Measurements from ENCODE around the gene SSH2.
"Not testable (repeated sequence)": the region's sequence is repeated elsewhere in the genome, so short reads cannot be mapped to it uniquely, and the experiment has no call there.

SSH2 gene

DNA sequence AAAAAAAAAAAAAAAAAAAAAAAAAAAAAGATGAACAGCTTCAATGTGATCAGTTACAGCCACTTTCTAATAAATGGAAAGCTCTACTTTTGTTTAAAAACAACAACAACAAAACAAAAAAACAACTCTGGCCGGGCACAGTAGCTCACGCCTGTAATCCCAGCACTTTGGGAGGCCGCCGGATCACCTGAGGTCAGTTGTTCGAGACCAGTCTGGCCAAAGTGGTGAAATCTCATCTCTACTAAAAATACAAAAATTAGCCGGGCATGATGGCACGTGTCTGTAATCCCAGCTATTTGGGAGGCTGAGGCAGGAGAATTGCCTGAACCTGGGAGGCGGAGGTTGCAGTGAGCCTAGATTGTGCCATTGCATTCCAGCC, 150.2 kb downstream of the SSH2 start:
- CTCF ChIA-PET: interaction anchor here (0.6 to 7.4 kb wide), 20 partner anchors 12 to 313 kb away, joined by 3 to 108 read pairs (median 5); no protein-coding TSS in a partner anchor
- not testable (repeated sequence) for H3K4me3 Mint-ChIP-seq, H3K9me3 Mint-ChIP-seq, H3K27me3 Mint-ChIP-seq, DNase-seq, H3K27ac Mint-ChIP-seq
- H3K36me3 Mint-ChIP-seq: peaks cover 13% of the 10 kb centered on the region
- peaks cover 11% of the 10 kb centered on the region for H3K4me1 Mint-ChIP-seq

GRCh38 chr17:29778956-29779811, 150.8 kb downstream of the SSH2 start:
- peak; percentile 88 for DNase-seq
- Mint-ChIP-seq H3K36me3 (peaks cover 13% of the 10 kb centered on the region), H3K9me3 (no peaks in the 10 kb centered on the region), H3K27ac (no peak overlapping the region), H3K4me1 (peaks cover 11% of the 10 kb centered on the region), H3K4me3 (no peak overlapping the region), H3K27me3 (no peaks in the 10 kb centered on the region)
- CTCF ChIA-PET: interaction anchor here (0.6 to 7.4 kb wide), 25 partner anchors 11 to 314 kb away, joined by 3 to 108 read pairs (median 5); no protein-coding TSS in a partner anchor

DNA sequence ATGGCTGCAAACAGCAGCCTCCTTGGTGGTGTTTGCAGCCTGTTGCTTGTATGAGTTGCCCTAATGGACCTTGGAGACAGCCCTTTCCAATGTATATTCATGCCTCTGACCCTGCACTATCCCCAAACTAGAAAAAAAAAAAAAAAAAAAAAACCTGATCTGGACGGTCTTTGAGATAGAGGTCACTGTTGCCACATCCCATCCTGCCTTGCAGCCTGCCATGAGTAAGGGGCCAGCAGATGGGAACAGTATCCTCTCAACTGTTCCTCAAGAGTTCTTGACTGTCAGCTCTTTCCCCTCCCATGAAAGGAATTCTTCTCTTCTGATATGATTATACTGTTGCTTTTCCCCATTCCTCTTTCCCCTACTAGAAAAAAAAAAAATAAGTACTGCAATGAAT, 152.4 kb downstream of the SSH2 start:
- no peaks in the 10 kb centered on the region for H3K27me3 Mint-ChIP-seq
- no peak for DNase-seq
- peaks cover 5% of the 10 kb centered on the region for H3K36me3 Mint-ChIP-seq
- H3K4me1 Mint-ChIP-seq: peaks cover 11% of the 10 kb centered on the region
- H3K9me3 Mint-ChIP-seq: no peaks in the 10 kb centered on the region
- H3K27ac Mint-ChIP-seq: no peak overlapping the region
- CTCF ChIA-PET: interaction anchor here (1.0 to 7.4 kb wide), 6 partner anchors 18 to 160 kb away, joined by 3 to 108 read pairs (median 6); no protein-coding TSS in a partner anchor
- H3K4me3 Mint-ChIP-seq: no peak overlapping the region

DNA sequence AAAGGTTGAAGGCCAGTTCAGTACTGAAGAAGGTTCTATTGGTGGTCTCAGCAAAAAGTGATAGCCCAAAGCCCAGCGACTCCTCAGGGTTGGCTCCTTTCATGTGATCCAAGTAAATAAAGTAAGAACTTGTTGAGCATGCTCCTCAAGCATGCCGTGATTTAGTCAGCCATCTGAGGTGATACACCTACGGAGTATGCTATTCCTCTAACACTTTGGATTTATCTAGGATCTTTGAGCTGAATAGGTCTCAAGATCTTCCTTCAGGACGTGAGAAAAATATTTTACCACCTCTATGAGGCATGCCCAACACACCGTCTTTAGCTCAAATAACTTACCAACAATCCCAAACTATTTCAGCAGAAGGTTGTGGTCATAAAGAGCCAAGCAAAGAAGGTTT, 154.0 kb downstream of the SSH2 start:
- Mint-ChIP-seq H3K4me1 (peaks cover 11% of the 10 kb centered on the region), H3K27me3 (no peaks in the 10 kb centered on the region), H3K4me3 (no peak overlapping the region), H3K9me3 (no peaks in the 10 kb centered on the region), H3K36me3 (peaks cover 5% of the 10 kb centered on the region), H3K27ac (no peak overlapping the region)
- CTCF ChIA-PET: interaction anchor here (1.2 to 7.4 kb wide), 3 partner anchors 16 to 156 kb away, joined by 3 to 108 read pairs (median 3); no protein-coding TSS in a partner anchor
- no peak for DNase-seq

- no peak for DNase-seq
- peaks cover 5% of the 10 kb centered on the region for H3K36me3 Mint-ChIP-seq
- no peak overlapping the region for H3K4me3 Mint-ChIP-seq
- no peak overlapping the region for H3K27ac Mint-ChIP-seq
- no peaks in the 10 kb centered on the region for H3K27me3 Mint-ChIP-seq
- no peaks in the 10 kb centered on the region for H3K9me3 Mint-ChIP-seq
- no peaks in the 10 kb centered on the region for H3K4me1 Mint-ChIP-seq
- CTCF ChIA-PET: no interaction called here
These were observed 157.0 kb downstream of the SSH2 start for GRCh38 chr17:29772981-29773380.

DNA sequence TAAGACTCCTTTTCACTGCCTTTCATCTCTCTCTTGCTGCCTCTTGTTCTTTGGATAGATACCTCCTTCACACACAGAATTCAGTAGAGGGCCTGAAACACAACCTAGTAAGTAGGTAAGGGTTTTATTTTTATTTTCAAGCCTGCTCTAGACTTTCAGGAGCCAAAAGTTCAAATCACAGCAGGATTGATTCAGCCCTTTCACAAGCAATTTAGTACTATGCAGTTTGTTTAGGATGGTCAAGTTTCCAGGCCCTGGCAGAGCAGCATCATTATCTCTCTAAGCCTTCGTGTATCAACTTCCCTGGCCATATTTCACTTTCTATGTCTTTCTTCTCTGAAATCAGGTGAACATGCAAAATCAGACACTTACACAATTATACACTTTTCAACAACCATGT, 158.5 kb downstream of the SSH2 start:
- H3K36me3 Mint-ChIP-seq: peaks cover 2% of the 10 kb centered on the region
- no peaks in the 10 kb centered on the region for H3K27me3 Mint-ChIP-seq
- H3K9me3 Mint-ChIP-seq: no peaks in the 10 kb centered on the region
- no peak overlapping the region for H3K27ac Mint-ChIP-seq
- H3K4me3 Mint-ChIP-seq: no peak overlapping the region
- DNase-seq: no peak
- H3K4me1 Mint-ChIP-seq: no peaks in the 10 kb centered on the region
- CTCF ChIA-PET: no interaction called here

DNA sequence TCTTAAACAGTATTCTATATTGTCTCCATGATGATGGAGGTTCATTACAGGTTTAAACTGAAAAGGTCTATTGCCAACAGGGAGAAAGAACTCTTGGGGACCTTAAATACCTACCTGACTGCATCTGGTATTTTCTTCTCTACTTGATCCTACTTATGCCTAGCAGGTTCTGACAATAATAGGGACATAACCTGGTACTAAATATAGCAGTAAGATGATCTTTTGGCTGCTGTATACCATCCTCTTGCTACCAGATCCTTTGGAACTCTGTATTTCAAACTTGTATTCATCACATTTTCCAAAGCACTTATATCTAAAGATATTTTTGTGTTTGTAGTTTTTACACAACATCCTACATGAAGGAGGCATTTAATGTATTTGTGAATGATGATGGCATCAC, 160.8 kb downstream of the SSH2 start:
- no peak overlapping the region for H3K4me3 Mint-ChIP-seq
- no peaks in the 10 kb centered on the region for H3K4me1 Mint-ChIP-seq
- CTCF ChIA-PET: no interaction called here
- DNase-seq: no peak
- no peaks in the 10 kb centered on the region for H3K9me3 Mint-ChIP-seq
- peaks cover 1% of the 10 kb centered on the region for H3K36me3 Mint-ChIP-seq
- no peak overlapping the region for H3K27ac Mint-ChIP-seq
- H3K27me3 Mint-ChIP-seq: no peaks in the 10 kb centered on the region

DNA sequence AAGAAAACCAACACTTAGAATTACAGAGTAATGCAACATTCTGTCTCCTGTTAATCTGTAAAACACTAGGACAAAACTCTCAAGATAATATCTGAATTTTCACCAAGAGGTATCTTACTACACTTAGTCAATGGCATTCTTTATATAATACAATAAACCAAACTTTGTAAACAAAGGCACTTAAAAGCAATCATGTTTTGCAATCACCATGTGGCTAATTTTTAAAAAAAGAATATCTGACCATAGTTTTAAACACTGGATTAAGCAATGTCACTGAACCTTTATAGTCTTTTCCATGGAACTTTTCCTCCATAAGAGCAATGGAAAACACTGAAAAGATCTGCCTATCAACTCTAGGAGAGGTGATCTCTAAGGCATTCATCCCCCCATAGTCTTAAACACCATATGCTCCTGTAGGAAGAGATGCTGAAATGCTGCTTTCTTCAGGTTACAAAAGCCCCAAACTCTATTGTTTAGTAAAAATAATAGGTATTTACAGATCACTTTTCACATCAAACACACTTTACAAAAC, 163.2 kb downstream of the SSH2 start:
- Mint-ChIP-seq H3K36me3 (peaks cover 1% of the 10 kb centered on the region), H3K9me3 (no peaks in the 10 kb centered on the region)

DNA sequence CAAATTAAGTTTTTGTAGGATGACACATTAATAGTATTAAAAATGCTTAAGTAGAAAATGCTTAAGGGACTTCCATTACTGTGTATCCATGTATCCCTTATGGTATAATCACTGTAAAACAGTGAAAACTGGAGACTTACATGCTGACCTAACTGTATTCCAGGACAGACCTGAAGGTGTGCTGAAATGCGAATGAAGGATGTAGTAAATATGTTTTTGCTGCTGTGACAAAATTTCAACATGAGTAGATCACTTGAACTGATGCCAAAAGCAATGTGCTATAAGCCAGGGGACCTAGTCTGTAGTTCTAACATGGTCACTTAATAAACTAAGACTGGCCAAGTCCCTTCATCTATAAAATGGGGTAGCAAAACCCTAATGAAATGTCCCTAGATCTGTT, 165.3 kb downstream of the SSH2 start:
- Mint-ChIP-seq H3K4me1 (peaks cover 19% of the 10 kb centered on the region), H3K27ac (no peak overlapping the region), H3K4me3 (no peak overlapping the region), H3K27me3 (no peaks in the 10 kb centered on the region), H3K9me3 (no peaks in the 10 kb centered on the region), H3K36me3 (peaks cover 7% of the 10 kb centered on the region)
- CTCF ChIA-PET: interaction anchor here (0.9 to 1.0 kb wide), 3 partner anchors 125 to 166 kb away, joined by 3 to 4 read pairs (median 4); no protein-coding TSS in a partner anchor
- DNase-seq: no peak

More for the DNA sequence above, 163.2 kb downstream of the SSH2 start:
- peaks cover 8% of the 10 kb centered on the region for H3K4me1 Mint-ChIP-seq
- no peaks in the 10 kb centered on the region for H3K27me3 Mint-ChIP-seq
- CTCF ChIA-PET: no interaction called here
- H3K27ac Mint-ChIP-seq: no peak overlapping the region
- H3K4me3 Mint-ChIP-seq: no peak overlapping the region
- no peak for DNase-seq

DNA sequence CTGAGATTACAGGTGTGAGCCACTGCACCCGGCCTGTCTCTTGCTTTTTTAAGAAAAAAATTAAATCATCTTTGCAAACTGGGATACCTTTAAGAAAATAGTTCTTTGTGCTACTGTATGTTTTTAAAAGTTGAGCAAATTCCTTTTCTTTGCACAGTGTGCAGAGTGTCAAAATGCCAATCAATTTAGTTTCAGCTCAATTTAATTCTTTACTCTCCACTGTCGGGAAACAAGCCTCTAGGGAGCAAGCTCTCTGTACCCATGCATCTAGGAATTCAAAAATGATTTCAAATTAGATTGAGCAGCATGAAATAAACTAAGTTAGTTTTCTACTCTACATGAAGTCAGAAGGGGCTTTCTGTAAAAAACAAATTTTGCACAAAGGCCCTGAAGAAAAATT, 165.8 kb downstream of the SSH2 start:
- no peak overlapping the region for H3K4me3 Mint-ChIP-seq
- H3K36me3 Mint-ChIP-seq: peaks cover 13% of the 10 kb centered on the region
- H3K4me1 Mint-ChIP-seq: peaks cover 24% of the 10 kb centered on the region
- H3K27me3 Mint-ChIP-seq: no peaks in the 10 kb centered on the region
- no peak for DNase-seq
- no peaks in the 10 kb centered on the region for H3K9me3 Mint-ChIP-seq
- CTCF ChIA-PET: interaction anchor here (0.9 to 1.0 kb wide), 3 partner anchors 125 to 167 kb away, joined by 3 to 4 read pairs (median 4); no protein-coding TSS in a partner anchor
- H3K27ac Mint-ChIP-seq: no peak overlapping the region

DNA sequence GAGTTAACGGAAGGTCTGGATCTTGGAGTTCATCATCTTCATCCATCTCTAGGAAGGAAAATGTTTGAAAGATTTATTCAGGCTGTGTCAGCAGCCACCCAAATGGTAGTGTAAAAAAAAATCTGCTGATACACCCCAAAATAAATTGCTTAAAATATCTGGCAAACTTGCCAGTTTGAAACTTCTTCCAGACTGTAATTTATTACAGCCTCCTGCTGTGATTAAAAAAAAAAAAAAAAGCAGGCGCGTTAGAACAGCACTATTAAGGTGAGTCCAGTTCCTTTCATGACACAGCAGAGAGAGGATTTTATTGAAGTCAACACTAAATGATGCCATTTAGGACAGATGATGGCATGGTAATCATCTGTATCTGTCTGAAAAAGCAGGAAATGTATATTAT, 166.8 kb downstream of the SSH2 start:
- peaks cover 32% of the 10 kb centered on the region for H3K4me1 Mint-ChIP-seq
- no peak for DNase-seq
- CTCF ChIA-PET: interaction anchor here (1.5 kb wide), 1 partner anchor 16 kb away, joined by 6 read pairs; no protein-coding TSS in a partner anchor
- H3K36me3 Mint-ChIP-seq: peaks cover 13% of the 10 kb centered on the region
- H3K27me3 Mint-ChIP-seq: no peaks in the 10 kb centered on the region
- H3K9me3 Mint-ChIP-seq: no peaks in the 10 kb centered on the region
- no peak overlapping the region for H3K27ac Mint-ChIP-seq
- H3K4me3 Mint-ChIP-seq: no peak overlapping the region

- peak; percentile 95 for DNase-seq
- Mint-ChIP-seq H3K9me3 (no peaks in the 10 kb centered on the region), H3K27me3 (no peaks in the 10 kb centered on the region), H3K4me3 (peak overlapping the region; percentile 93), H3K36me3 (peaks cover 19% of the 10 kb centered on the region), H3K4me1 (peaks cover 51% of the 10 kb centered on the region), H3K27ac (peak overlapping the region; percentile 98)
- CTCF ChIA-PET: interaction anchor here (1.9 to 2.3 kb wide), 3 partner anchors 18 to 144 kb away, joined by 5 to 8 read pairs (median 6); no protein-coding TSS in a partner anchor
These were observed 168.8 kb downstream of the SSH2 start for GRCh38 chr17:29761040-29761761.

DNA sequence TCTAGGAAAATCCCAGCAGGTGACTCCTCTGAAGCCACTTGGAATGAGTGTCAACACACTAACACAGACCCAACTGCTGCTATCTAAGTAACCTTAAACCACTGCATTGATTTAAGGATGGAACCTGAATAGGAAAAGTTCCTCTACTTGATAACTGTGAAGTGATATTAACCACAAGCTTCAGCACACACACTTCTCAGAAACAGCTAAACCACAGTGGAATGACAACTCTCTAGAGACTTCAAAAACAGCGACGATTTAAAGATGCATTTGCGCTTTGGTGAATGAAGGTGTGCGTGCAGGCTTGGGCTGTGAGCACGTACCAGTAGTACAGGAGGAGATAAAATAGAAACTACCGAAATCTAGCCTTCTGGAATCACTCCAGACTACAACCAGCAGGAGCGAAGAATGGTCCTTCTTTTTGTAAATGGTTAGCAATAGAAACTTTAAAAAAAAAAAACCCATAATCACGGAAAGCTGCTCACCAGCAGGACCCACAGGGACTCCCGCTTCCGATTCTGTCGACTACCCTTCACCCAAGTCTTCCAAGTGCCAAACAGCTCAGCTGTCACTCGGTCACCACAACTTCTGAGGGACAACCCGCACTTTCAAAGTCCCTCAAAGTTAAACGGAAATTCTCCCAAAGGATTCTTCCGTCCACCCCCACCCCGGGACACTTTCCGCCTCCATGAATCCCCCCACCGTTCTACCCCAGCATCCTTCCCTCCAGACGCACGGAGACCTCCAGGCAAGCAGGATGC, 169.6 kb downstream of the SSH2 start:
- DNase-seq: peak; percentile 74
- Mint-ChIP-seq H3K4me3 (peak overlapping the region; percentile 93), H3K36me3 (peaks cover 19% of the 10 kb centered on the region), H3K27me3 (no peaks in the 10 kb centered on the region), H3K27ac (peak overlapping the region; percentile 98), H3K4me1 (peaks cover 51% of the 10 kb centered on the region), H3K9me3 (no peaks in the 10 kb centered on the region)
- CTCF ChIA-PET: interaction anchor here (0.6 to 2.3 kb wide), 8 partner anchors 9 to 170 kb away, joined by 3 to 8 read pairs (median 4); no protein-coding TSS in a partner anchor

Data from activated naive CD4-positive, alpha-beta T cell treated with anti-CD3 and anti-CD28 coated beads, Interleukin-2, amount 10 ng/mL, durations not matched to agents 7 days and 5 days (primary cell).